Measurements from ENCODE around the gene AMACR. TPM values are rescaled to one million over a fixed set of nuclear protein-coding genes. Genes with fewer than 3 reads are reported as not detected.

Gene AMACR
- total RNA-seq, 1 donor from 2014 or later = 6.0 TPM

- no peaks in the 10 kb centered on the region for H3K4me1 Mint-ChIP-seq
- no peak for TF ChIP-seq CTCF (IDR thresholded peaks at IDR 0.05)
- no peak overlapping the region for H3K27ac Mint-ChIP-seq
- H3K9me3 Mint-ChIP-seq = no peaks in the 10 kb centered on the region
- H3K4me3 Mint-ChIP-seq = no peak overlapping the region
- no peaks in the 10 kb centered on the region for H3K27me3 Mint-ChIP-seq
- ATAC-seq (ENCODE audit: low read depth) = no peak
- H3K36me3 Mint-ChIP-seq (ENCODE audit: low read depth) = peaks cover 28% of the 10 kb centered on the region
- ChIA-PET POLR2A (no interaction called here), CTCF (no interaction called here)
- intact Hi-C loops (cut with micrococcal nuclease) = no loop called here
- DNase-seq = no peak
Measured at GRCh38 chr5:34053571-34054399, 45.9 kb upstream of the AMACR start.

- Mint-ChIP-seq H3K4me1 (no peaks in the 10 kb centered on the region), H3K27me3 (no peaks in the 10 kb centered on the region), H3K9me3 (no peaks in the 10 kb centered on the region), H3K4me3 (no peak overlapping the region), H3K36me3 (ENCODE audit: low read depth) (peaks cover 26% of the 10 kb centered on the region), H3K27ac (no peak overlapping the region)
- ChIA-PET CTCF (no interaction called here), POLR2A (no interaction called here)
- DNase-seq (no peak), ATAC-seq (ENCODE audit: low read depth) (no peak)
- TF ChIP-seq CTCF (IDR thresholded peaks at IDR 0.05) = no peak
- intact Hi-C loops (cut with micrococcal nuclease) = no loop called here
Measured at GRCh38 chr5:34053133-34053532, 45.3 kb upstream of the AMACR start.

- intact Hi-C loops (cut with micrococcal nuclease) = no loop called here
- no peak for TF ChIP-seq CTCF (IDR thresholded peaks at IDR 0.05)
- Mint-ChIP-seq H3K9me3 (no peaks in the 10 kb centered on the region), H3K27me3 (no peaks in the 10 kb centered on the region), H3K4me1 (no peaks in the 10 kb centered on the region), H3K36me3 (ENCODE audit: low read depth) (peaks cover 22% of the 10 kb centered on the region), H3K27ac (no peak overlapping the region), H3K4me3 (no peak overlapping the region)
- ATAC-seq (ENCODE audit: low read depth) (no peak), DNase-seq (no peak)
- POLR2A ChIA-PET = no interaction called here
- CTCF ChIA-PET = no interaction called here
Measured at GRCh38 chr5:34051374-34051980, 43.6 kb upstream of the AMACR start.

GRCh38 chr5:34047774-34048572 is 40.1 kb upstream of the AMACR start:
- peaks cover 7% of the 10 kb centered on the region for H3K4me1 Mint-ChIP-seq
- H3K27me3 Mint-ChIP-seq = no peaks in the 10 kb centered on the region
- no peak overlapping the region for H3K4me3 Mint-ChIP-seq
- no peak for ATAC-seq (ENCODE audit: low read depth)
- ChIA-PET POLR2A (no interaction called here), CTCF (no interaction called here)
- intact Hi-C loops (cut with micrococcal nuclease) = no loop called here
- no peak overlapping the region for H3K27ac Mint-ChIP-seq
- no peak for DNase-seq
- H3K36me3 Mint-ChIP-seq (ENCODE audit: low read depth) = peaks cover 22% of the 10 kb centered on the region
- no peak for TF ChIP-seq CTCF (IDR thresholded peaks at IDR 0.05)
- H3K9me3 Mint-ChIP-seq = no peaks in the 10 kb centered on the region

- POLR2A ChIA-PET = no interaction called here
- TF ChIP-seq CTCF (IDR thresholded peaks at IDR 0.05) = no peak
- ATAC-seq (ENCODE audit: low read depth) (no peak), DNase-seq (no peak)
- peaks cover 22% of the 10 kb centered on the region for H3K36me3 Mint-ChIP-seq (ENCODE audit: low read depth)
- no peak overlapping the region for H3K4me3 Mint-ChIP-seq
- no peaks in the 10 kb centered on the region for H3K9me3 Mint-ChIP-seq
- H3K27me3 Mint-ChIP-seq = no peaks in the 10 kb centered on the region
- no peak overlapping the region for H3K27ac Mint-ChIP-seq
- CTCF ChIA-PET = no interaction called here
- intact Hi-C loops (cut with micrococcal nuclease) = no loop called here
- peaks cover 15% of the 10 kb centered on the region for H3K4me1 Mint-ChIP-seq
Measured at GRCh38 chr5:34047143-34047542, 39.3 kb upstream of the AMACR start.

Data from activated B cell treated with CpG ODN at 0.5 μM for 24 hours (primary cell).